ENCODE data around the gene GLMN. TPM values are rescaled to one million over a fixed set of nuclear protein-coding genes. Genes with fewer than 3 reads are reported as not detected.

Gene GLMN
- total RNA-seq, 1 donor from 2014 or later = 13.5 TPM

- no peak overlapping the region for H3K9ac ChIP-seq (ENCODE audit: low read length)
- Mint-ChIP-seq H3K4me1 (ENCODE audit: low read depth, unreplicated experiment) (no peaks in the 10 kb centered on the region), H3K36me3 (ENCODE audit: low read depth, unreplicated experiment) (peaks cover 13% of the 10 kb centered on the region), H3K27ac (ENCODE audit: unreplicated experiment) (no peak overlapping the region), H3K9me3 (ENCODE audit: unreplicated experiment) (peaks cover 4% of the 10 kb centered on the region), H3K27me3 (ENCODE audit: low read depth, unreplicated experiment) (no peaks in the 10 kb centered on the region), H3K4me3 (ENCODE audit: unreplicated experiment) (no peak overlapping the region)
- no peak for TF ChIP-seq EZH2 (IDR thresholded peaks at IDR 0.05; ENCODE audit: insufficient read depth, low read length)
- no peaks in the 10 kb centered on the region for H3K79me2 ChIP-seq (ENCODE audit: insufficient read depth, low read length)
- no peak overlapping the region for H3K27ac ChIP-seq (ENCODE audit: low read depth, low read length)
- peaks cover 3% of the 10 kb centered on the region for H3K9me3 ChIP-seq (ENCODE audit: insufficient read depth, low read depth, low read length)
- DNase-seq (ENCODE audit: low read depth) (no peak), FAIRE-seq (peak; percentile 32)
- no peak overlapping the region for H2AFZ ChIP-seq (ENCODE audit: low read depth, low read length)
- H3K27me3 ChIP-seq (ENCODE audit: insufficient read depth, low read length) = no peaks in the 10 kb centered on the region
- peaks cover 6% of the 10 kb centered on the region for H3K36me3 ChIP-seq (ENCODE audit: insufficient read depth, low read length)
- H4K20me1 ChIP-seq (ENCODE audit: insufficient read depth, low read length) = no peaks in the 10 kb centered on the region
- H3K4me1 ChIP-seq (ENCODE audit: insufficient read depth, low read length) = peaks cover 11% of the 10 kb centered on the region
- H3K4me3 ChIP-seq (ENCODE audit: insufficient read depth, low read depth, low read length) = no peak overlapping the region
- no peak overlapping the region for H3K4me2 ChIP-seq (ENCODE audit: low read length)
Measured at GRCh38 chr1:92333668-92334067, 34.9 kb upstream of the GLMN start.

GRCh38 chr1:92329347-92330129 lies 30.8 kb upstream of the GLMN start:
- peaks cover 16% of the 10 kb centered on the region for H3K9me3 Mint-ChIP-seq (ENCODE audit: unreplicated experiment)
- H3K4me3 ChIP-seq (ENCODE audit: insufficient read depth, low read depth, low read length) = no peak overlapping the region
- DNase-seq (ENCODE audit: low read depth) (peak; percentile 88), FAIRE-seq (no peak)
- TF ChIP-seq CTCF (IDR thresholded peaks at IDR 0.05; ENCODE audit: insufficient read depth, low read depth, low read length) (no peak), EZH2 (IDR thresholded peaks at IDR 0.05; ENCODE audit: insufficient read depth, low read length) (no peak)
- H3K9me3 ChIP-seq (ENCODE audit: insufficient read depth, low read depth, low read length) = peaks cover 10% of the 10 kb centered on the region
- H3K4me1 Mint-ChIP-seq (ENCODE audit: low read depth, unreplicated experiment) = no peaks in the 10 kb centered on the region
- no peaks in the 10 kb centered on the region for H4K20me1 ChIP-seq (ENCODE audit: insufficient read depth, low read length)
- H3K36me3 Mint-ChIP-seq (ENCODE audit: low read depth, unreplicated experiment) = peaks cover 47% of the 10 kb centered on the region
- no peaks in the 10 kb centered on the region for H3K27me3 ChIP-seq (ENCODE audit: insufficient read depth, low read length)
- H3K4me2 ChIP-seq (ENCODE audit: low read length) = peak overlapping the region; percentile 14
- no peaks in the 10 kb centered on the region for H3K27me3 Mint-ChIP-seq (ENCODE audit: low read depth, unreplicated experiment)
- H3K27ac ChIP-seq (ENCODE audit: low read depth, low read length) = peak overlapping the region; percentile 79
- H2AFZ ChIP-seq (ENCODE audit: low read depth, low read length) = no peak overlapping the region
- H3K4me1 ChIP-seq (ENCODE audit: insufficient read depth, low read length) = peaks cover 11% of the 10 kb centered on the region
- no peak overlapping the region for H3K27ac Mint-ChIP-seq (ENCODE audit: unreplicated experiment)
- peak overlapping the region; percentile 17 for H3K9ac ChIP-seq (ENCODE audit: low read length)
- no peaks in the 10 kb centered on the region for H3K36me3 ChIP-seq (ENCODE audit: insufficient read depth, low read length)
- H3K79me2 ChIP-seq (ENCODE audit: insufficient read depth, low read length) = no peaks in the 10 kb centered on the region
- no peak overlapping the region for H3K4me3 Mint-ChIP-seq (ENCODE audit: unreplicated experiment)

- Mint-ChIP-seq H3K9me3 (ENCODE audit: unreplicated experiment) (peaks cover 16% of the 10 kb centered on the region), H3K4me3 (ENCODE audit: unreplicated experiment) (no peak overlapping the region), H3K4me1 (ENCODE audit: low read depth, unreplicated experiment) (no peaks in the 10 kb centered on the region), H3K27ac (ENCODE audit: unreplicated experiment) (no peak overlapping the region), H3K27me3 (ENCODE audit: low read depth, unreplicated experiment) (no peaks in the 10 kb centered on the region), H3K36me3 (ENCODE audit: low read depth, unreplicated experiment) (peaks cover 50% of the 10 kb centered on the region)
- Histone ChIP-seq H3K79me2 (ENCODE audit: insufficient read depth, low read length) (no peaks in the 10 kb centered on the region), H3K36me3 (ENCODE audit: insufficient read depth, low read length) (peaks cover 8% of the 10 kb centered on the region), H2AFZ (ENCODE audit: low read depth, low read length) (no peak overlapping the region), H3K27me3 (ENCODE audit: insufficient read depth, low read length) (no peaks in the 10 kb centered on the region), H4K20me1 (ENCODE audit: insufficient read depth, low read length) (no peaks in the 10 kb centered on the region), H3K4me2 (ENCODE audit: low read length) (no peak overlapping the region), H3K9me3 (ENCODE audit: insufficient read depth, low read depth, low read length) (peaks cover 10% of the 10 kb centered on the region), H3K9ac (ENCODE audit: low read length) (no peak overlapping the region), H3K4me3 (ENCODE audit: insufficient read depth, low read depth, low read length) (no peak overlapping the region), H3K27ac (ENCODE audit: low read depth, low read length) (no peak overlapping the region), H3K4me1 (ENCODE audit: insufficient read depth, low read length) (peaks cover 11% of the 10 kb centered on the region)
- FAIRE-seq (no peak), DNase-seq (ENCODE audit: low read depth) (no peak)
- TF ChIP-seq CTCF (IDR thresholded peaks at IDR 0.05; ENCODE audit: insufficient read depth, low read depth, low read length) = no peak
- TF ChIP-seq EZH2 (IDR thresholded peaks at IDR 0.05; ENCODE audit: insufficient read depth, low read length) = no peak
Measured at GRCh38 chr1:92327794-92328193, 29.0 kb upstream of the GLMN start.
